ENCODE results near the gene ABCD1.

DNA sequence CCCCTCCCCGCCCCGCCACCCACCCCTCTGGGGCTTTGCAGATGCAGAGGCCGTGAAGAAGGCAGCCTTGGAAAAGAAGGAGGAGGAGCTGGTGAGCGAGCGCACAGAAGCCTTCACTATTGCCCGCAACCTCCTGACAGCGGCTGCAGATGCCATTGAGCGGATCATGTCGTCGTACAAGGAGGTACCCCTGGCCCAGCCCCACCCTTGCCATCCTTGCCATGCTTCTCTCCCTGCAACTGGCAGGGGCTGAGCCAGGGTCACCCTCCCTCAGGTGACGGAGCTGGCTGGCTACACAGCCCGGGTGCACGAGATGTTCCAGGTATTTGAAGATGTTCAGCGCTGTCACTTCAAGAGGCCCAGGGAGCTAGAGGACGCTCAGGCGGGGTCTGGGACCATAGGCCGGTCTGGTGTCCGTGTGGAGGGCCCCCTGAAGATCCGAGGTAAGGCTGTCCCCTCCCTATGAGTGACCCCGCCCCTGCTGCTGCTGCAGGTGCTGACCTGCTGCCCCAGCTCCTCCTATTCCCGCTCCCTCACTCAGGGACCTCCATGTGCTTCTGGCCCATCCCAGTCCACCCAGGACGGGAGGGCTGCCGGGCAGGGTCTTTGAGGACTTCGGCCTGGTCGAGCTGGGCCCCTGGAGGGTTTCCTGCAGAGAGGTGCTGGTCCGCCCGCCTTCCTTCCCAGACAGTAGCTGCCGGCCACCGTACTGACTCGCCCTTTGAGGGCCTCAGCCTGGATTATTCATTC lies 11.6 kb downstream of the ABCD1 start:
- TF ChIP-seq, protein P1, sequence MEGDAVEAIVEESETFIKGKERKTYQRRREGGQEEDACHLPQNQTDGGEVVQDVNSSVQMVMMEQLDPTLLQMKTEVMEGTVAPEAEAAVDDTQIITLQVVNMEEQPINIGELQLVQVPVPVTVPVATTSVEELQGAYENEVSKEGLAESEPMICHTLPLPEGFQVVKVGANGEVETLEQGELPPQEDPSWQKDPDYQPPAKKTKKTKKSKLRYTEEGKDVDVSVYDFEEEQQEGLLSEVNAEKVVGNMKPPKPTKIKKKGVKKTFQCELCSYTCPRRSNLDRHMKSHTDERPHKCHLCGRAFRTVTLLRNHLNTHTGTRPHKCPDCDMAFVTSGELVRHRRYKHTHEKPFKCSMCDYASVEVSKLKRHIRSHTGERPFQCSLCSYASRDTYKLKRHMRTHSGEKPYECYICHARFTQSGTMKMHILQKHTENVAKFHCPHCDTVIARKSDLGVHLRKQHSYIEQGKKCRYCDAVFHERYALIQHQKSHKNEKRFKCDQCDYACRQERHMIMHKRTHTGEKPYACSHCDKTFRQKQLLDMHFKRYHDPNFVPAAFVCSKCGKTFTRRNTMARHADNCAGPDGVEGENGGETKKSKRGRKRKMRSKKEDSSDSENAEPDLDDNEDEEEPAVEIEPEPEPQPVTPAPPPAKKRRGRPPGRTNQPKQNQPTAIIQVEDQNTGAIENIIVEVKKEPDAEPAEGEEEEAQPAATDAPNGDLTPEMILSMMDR (IDR thresholded peaks at IDR 0.05) = no peak
- TF ChIP-seq ESRRA (IDR thresholded peaks at IDR 0.05; ENCODE audit: borderline replicate concordance, low read length) = no peak
- TF ChIP-seq PBX3 (IDR thresholded peaks at IDR 0.05) = no peak
- no peak for TF ChIP-seq MAZ (IDR thresholded peaks at IDR 0.05; ENCODE audit: borderline replicate concordance, low read depth, low read length)
- no peak for TF ChIP-seq POLR2A (IDR thresholded peaks at IDR 0.05; ENCODE audit: low read length)
- TF ChIP-seq TP53 (CRISPR knock-in tag; IDR thresholded peaks at IDR 0.05) = no peak
- TF ChIP-seq RAD21 (conservative IDR thresholded peaks at IDR 0.05 in 1 of 2, IDR thresholded peaks at IDR 0.05 in 1 of 2) = no peak
- no peak for TF ChIP-seq HOXA7 (CRISPR knock-in tag; IDR thresholded peaks at IDR 0.05)
- no peak for TF ChIP-seq EP300 (IDR thresholded peaks at IDR 0.05)
- no peak for TF ChIP-seq ZFP36 (IDR thresholded peaks at IDR 0.05; ENCODE audit: borderline replicate concordance, partially characterized antibody)
- no peak for TF ChIP-seq FOSL2 (IDR thresholded peaks at IDR 0.05)
- no peak for TF ChIP-seq FOSL2 (CRISPR knock-in tag; IDR thresholded peaks at IDR 0.05)
- no peak for TF ChIP-seq KDM1A (IDR thresholded peaks at IDR 0.05; ENCODE audit: low read depth)

Measured in A549 (cell line).